AG04449 (cell line): Measurements from ENCODE around the gene TMUB2.

Experiments used
- CTCF ChIA-PET: fragments of 350-600 bp; formaldehyde crosslinking; extraction: SDS; loops from one replicate; lab custom pipeline; 2021; ENCODE audit warnings: antibody characterized with exemption; lab: Yijun Ruan, JAX
- POLR2A ChIA-PET: fragments of 400-600, 350-600 bp; formaldehyde crosslinking; extraction: SDS; loops from one replicate; lab custom pipeline; 2020; ENCODE audit warnings: antibody characterized with exemption, inconsistent platforms; lab: Yijun Ruan, JAX
- DNase-seq: peaks from one replicate; pipeline ENCODE4 v3.0.0-alpha.2; 2010; ENCODE audit warnings: low read depth, low spot score
- H3K4me3 ChIP-seq: 2 replicates; pipeline ENCODE4 v1.5.1; 2011; ENCODE audit warnings: low read depth, mild to moderate bottlenecking, control low read depth, low read length
- CTCF ChIP-seq: IDR thresholded peaks from one replicate; pipeline ENCODE4 v1.5.1; 2011; ENCODE audit warnings: mild to moderate bottlenecking, moderate library complexity, low read length, control low read depth, inconsistent platforms; ENCODE audit not compliant: insufficient read depth; ENCODE audit errors: missing control alignments

The TMUB2 gene

GRCh38 chr17:44218344-44219107, 31.8 kb downstream of the TMUB2 start:
- DNase-seq = no peak
- peak overlapping the region; percentile 82 for H3K4me3 ChIP-seq
- ChIA-PET CTCF (interaction anchor here (0.8 to 4.7 kb wide), 7 partner anchors 9 to 126 kb away, joined by 3 to 58 read pairs (median 5); no protein-coding TSS in a partner anchor), POLR2A (interaction anchor here (0.6 to 3.2 kb wide), 6 partner anchors 9 to 27 kb away, joined by 3 to 10 read pairs (median 3); no protein-coding TSS in a partner anchor)
- peak; percentile 70 for TF ChIP-seq CTCF

- peak overlapping the region; percentile 82 for H3K4me3 ChIP-seq
- TF ChIP-seq CTCF = peak; percentile 36
- POLR2A ChIA-PET = interaction anchor here (1.4 to 3.2 kb wide), 5 partner anchors 9 to 108 kb away, joined by 3 to 10 read pairs (median 4); no protein-coding TSS in a partner anchor
- DNase-seq = no peak
- CTCF ChIA-PET = interaction anchor here (0.7 to 4.7 kb wide), 6 partner anchors 9 to 126 kb away, joined by 3 to 58 read pairs (median 4); partner anchors contain the start of gene GRN
These were observed 32.4 kb downstream of the TMUB2 start for GRCh38 chr17:44219108-44219615.

- POLR2A ChIA-PET = interaction anchor here (0.8 to 3.4 kb wide), 8 partner anchors 10 to 126 kb away, joined by 3 to 18 read pairs (median 4); partner anchors contain the start of gene GRN
- CTCF ChIA-PET = interaction anchor here (0.7 to 4.7 kb wide), 6 partner anchors 10 to 1204 kb away, joined by 3 to 58 read pairs (median 4); partner anchors contain the start of gene GRN
- DNase-seq = no peak
These were observed 32.9 kb downstream of the TMUB2 start, which contains the start of gene UBTF for GRCh38 chr17:44219616-44220212. TSS of gene UBTF (minus strand) at chr17:44219675. CDS start at chr17:44218229, 1,446 bp downstream.

GRCh38 chr17:44220213-44221083, 33.7 kb downstream of the TMUB2 start:
- peak overlapping the region; percentile 82 for H3K4me3 ChIP-seq
- DNase-seq = no peak
- CTCF ChIA-PET = interaction anchor here (0.7 to 4.7 kb wide), 7 partner anchors 10 to 1205 kb away, joined by 3 to 58 read pairs (median 4); partner anchors contain the start of gene GRN
- POLR2A ChIA-PET = interaction anchor here (0.7 to 3.4 kb wide), 12 partner anchors 10 to 154 kb away, joined by 3 to 18 read pairs (median 4); partner anchors contain the start of genes GRN, LSM12 and TMUB2
- TF ChIP-seq CTCF = no peak

More at GRCh38 chr17:44219616-44220212, 32.9 kb downstream of the TMUB2 start, which contains the start of gene UBTF:
- no peak for TF ChIP-seq CTCF
- peak within 1 kb of the TSS; percentile 82 for H3K4me3 ChIP-seq

GRCh38 chr17:44221084-44221861, 34.5 kb downstream of the TMUB2 start:
- TF ChIP-seq CTCF = no peak
- ChIA-PET CTCF (interaction anchor here (0.6 to 4.7 kb wide), 11 partner anchors 9 to 142 kb away, joined by 3 to 58 read pairs (median 4); partner anchors contain the start of gene FAM171A2), POLR2A (interaction anchor here (0.7 to 3.4 kb wide), 10 partner anchors 11 to 155 kb away, joined by 3 to 18 read pairs (median 4); partner anchors contain the start of genes GRN, LSM12 and TMUB2)
- H3K4me3 ChIP-seq = peak overlapping the region; percentile 82
- DNase-seq = no peak
